ENCODE data around the gene TFDP2. TPM values are rescaled to one million over a fixed set of nuclear protein-coding genes. Genes with fewer than 3 reads are reported as not detected.

The TFDP2 gene, protein sequence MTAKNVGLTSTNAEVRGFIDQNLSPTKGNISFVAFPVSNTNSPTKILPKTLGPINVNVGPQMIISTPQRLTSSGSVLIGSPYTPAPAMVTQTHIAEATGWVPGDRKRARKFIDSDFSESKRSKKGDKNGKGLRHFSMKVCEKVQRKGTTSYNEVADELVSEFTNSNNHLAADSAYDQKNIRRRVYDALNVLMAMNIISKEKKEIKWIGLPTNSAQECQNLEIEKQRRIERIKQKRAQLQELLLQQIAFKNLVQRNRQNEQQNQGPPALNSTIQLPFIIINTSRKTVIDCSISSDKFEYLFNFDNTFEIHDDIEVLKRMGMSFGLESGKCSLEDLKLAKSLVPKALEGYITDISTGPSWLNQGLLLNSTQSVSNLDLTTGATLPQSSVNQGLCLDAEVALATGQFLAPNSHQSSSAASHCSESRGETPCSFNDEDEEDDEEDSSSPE
- total RNA-seq (2022; extraction: Qiagen RNA extraction; ENCODE audit: low read depth), result 14.8 to 20.9 TPM (median 18.8 TPM) in 5 replicates

DNA sequence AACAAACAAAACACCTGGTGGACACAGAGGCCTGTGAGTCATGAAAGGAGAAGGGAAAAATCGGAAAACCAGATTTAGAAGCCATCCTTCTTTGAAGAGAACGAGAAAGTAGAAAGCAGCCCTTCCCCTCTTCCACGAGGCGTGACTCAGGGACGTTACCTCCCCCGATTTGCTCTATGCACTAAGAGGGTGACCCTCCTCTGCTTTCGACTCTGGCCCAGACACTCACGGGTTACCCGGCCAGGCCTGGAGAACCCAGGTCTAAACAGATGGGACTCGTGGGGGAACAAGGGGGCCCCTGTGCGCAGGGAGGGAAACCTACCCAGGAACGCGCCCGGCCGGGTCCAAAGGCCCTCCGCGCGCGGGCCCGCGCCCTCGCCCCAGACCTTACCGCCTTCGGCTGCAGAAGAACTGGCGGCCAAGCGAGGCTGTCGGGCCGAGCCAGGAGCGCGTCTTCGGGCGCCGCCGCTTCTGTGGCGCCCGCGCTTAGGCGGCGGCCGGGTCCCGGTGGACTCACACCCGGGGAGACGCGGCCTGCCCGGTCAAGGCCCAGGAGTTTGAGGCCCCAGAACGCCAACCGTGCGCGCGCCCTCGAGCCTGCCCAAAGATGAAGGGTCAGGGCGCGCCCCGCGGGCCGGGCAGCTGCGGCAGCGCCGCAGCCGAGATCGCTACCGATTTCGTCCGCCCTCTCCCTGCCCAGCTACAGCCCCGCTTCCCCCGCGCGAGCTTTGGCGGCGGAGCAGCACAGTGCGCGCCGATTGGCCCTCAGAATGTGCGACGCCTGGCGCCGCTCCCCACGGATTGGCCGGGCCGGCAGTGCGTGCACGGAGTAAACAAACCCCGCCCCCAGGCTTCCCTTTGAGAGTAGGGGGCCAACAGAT lies at the start of gene TFDP2:
Gene TFDP2, minus strand, starts transcription at position 753 of the 881 bp plus-strand sequence. CDS start 47,795 bp downstream, outside the sequence.

Other genes with a start within 250 kb of the TFDP2 start
- gene GK5, start 76.0 kb upstream of the TFDP2 start, total RNA-seq (2022; extraction: Qiagen RNA extraction; ENCODE audit: low read depth), result 5.0 to 8.0 TPM (median 6.5 TPM) in 5 replicates

All from A549 treated with DMSO at 1 μM for 4 hours (cell line).